ENCODE data around the gene SPEM3.

Gene SPEM3

GRCh38 chr17:7417056-7417655, 11.5 kb upstream of the SPEM3 start:
- TF ChIP-seq, protein P1, sequence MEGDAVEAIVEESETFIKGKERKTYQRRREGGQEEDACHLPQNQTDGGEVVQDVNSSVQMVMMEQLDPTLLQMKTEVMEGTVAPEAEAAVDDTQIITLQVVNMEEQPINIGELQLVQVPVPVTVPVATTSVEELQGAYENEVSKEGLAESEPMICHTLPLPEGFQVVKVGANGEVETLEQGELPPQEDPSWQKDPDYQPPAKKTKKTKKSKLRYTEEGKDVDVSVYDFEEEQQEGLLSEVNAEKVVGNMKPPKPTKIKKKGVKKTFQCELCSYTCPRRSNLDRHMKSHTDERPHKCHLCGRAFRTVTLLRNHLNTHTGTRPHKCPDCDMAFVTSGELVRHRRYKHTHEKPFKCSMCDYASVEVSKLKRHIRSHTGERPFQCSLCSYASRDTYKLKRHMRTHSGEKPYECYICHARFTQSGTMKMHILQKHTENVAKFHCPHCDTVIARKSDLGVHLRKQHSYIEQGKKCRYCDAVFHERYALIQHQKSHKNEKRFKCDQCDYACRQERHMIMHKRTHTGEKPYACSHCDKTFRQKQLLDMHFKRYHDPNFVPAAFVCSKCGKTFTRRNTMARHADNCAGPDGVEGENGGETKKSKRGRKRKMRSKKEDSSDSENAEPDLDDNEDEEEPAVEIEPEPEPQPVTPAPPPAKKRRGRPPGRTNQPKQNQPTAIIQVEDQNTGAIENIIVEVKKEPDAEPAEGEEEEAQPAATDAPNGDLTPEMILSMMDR (conservative IDR thresholded peaks at IDR 0.05), result no peak
- TF ChIP-seq ZFX (IDR thresholded peaks at IDR 0.05), result no peak
- no peak overlapping the region for H3K27ac ChIP-seq

DNA sequence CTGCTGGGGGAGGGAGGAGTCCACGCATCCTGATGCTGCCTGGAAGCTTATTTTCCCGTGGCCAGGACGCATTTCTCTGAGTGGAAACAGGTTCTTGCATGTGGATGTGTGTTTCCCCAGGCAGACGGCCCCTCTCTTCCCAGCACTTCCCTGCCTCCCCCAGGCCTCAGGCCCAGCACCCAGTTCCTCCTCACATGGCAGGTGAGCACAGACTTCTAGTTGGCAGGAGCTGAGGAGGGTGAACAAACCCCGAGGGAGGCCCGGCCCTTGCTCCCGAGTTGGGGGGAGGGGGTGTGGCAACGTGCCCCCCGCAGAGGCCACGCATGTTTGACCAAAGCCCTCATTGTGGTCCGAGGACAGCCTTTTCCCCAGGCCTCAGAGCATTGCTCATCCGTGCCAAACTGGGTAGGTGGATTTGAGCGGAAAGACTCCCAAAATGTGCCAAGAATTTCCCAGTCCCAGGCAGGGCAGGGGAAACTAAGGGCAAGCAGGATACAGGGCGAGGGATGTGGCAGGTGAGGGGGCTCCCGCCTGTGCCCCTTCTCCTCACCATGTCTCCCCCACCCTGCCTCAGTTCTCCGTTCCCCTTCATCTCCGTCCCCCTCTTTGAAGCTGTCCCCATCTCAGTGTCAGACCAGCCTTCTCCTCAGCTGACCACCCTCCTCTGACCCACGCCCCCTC, 10.0 kb upstream of the SPEM3 start:
- no peak overlapping the region for H3K27ac ChIP-seq
- TF ChIP-seq, protein P1 (conservative IDR thresholded peaks at IDR 0.05), result no peak
- TF ChIP-seq ZFX (IDR thresholded peaks at IDR 0.05), result no peak

- no peak within 1 kb of the TSS for H3K27ac ChIP-seq
- TF ChIP-seq, protein P1 (conservative IDR thresholded peaks at IDR 0.05), result no peak
- no peak for TF ChIP-seq ZFX (IDR thresholded peaks at IDR 0.05)
Measured at GRCh38 chr17:7419819-7420610, 8.6 kb upstream of the SPEM3 start, which contains the start of gene SPEM1. Gene SPEM1 (plus strand): TSS chr17:7420324. CDS start chr17:7420385, 61 bp downstream.

DNA sequence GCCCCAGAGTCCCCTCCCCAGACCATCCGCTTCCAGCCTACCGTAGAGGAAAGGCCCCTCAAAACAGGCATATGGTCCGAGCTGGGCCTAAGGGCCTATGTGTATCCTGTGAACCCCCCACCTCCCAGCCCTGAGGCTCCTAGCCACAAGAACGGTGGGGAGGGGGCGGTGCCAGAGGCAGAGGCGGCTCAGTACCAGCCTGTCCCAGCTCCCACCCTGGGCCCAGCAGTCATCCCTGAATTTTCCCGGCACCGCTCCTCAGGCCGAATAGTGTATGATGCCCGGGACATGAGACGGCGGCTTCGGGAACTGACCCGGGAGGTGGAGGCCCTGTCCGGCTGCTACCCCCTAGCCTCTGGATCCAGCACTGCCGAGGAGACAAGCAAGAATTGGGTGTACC, 7.5 kb upstream of the SPEM3 start:
- TF ChIP-seq ZFX (IDR thresholded peaks at IDR 0.05), result no peak
- TF ChIP-seq, protein P1 (conservative IDR thresholded peaks at IDR 0.05), result no peak
- no peak overlapping the region for H3K27ac ChIP-seq

GRCh38 chr17:7423679-7424078, 5.0 kb upstream of the SPEM3 start:
- TF ChIP-seq ZFX (IDR thresholded peaks at IDR 0.05), result no peak
- TF ChIP-seq, protein P1 (conservative IDR thresholded peaks at IDR 0.05), result no peak
- H3K27ac ChIP-seq, result no peak overlapping the region

GRCh38 chr17:7425316-7425715, 3.3 kb upstream of the SPEM3 start, which contains the start of gene SPEM2:
Gene SPEM2 (plus strand): TSS chr17:7425616. CDS start chr17:7425689, 73 bp downstream.
- no peak within 1 kb of the TSS for H3K27ac ChIP-seq
- no peak for TF ChIP-seq ZFX (IDR thresholded peaks at IDR 0.05)
- TF ChIP-seq, protein P1 (conservative IDR thresholded peaks at IDR 0.05), result no peak

DNA sequence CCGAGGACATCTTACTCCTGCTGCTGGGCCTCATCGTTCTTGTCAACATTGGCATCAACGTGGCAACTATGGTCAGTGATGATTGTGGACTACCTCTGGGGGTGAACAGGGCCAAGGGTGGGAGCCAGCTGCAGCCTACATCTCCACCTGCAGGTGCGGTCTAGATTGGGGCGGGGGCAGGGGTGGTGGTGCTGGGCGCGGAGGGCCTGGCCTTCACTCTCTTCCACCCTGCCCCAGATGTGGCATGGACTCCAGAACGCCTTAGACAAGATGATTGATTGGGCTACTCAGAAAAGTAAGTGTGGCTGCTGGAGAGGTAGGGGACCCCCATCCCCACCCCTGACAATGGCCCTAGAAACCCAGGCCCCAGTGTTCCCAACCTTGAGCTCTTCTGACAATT, 2.9 kb upstream of the SPEM3 start:
- TF ChIP-seq, protein P1 (conservative IDR thresholded peaks at IDR 0.05), result no peak
- no peak for TF ChIP-seq ZFX (IDR thresholded peaks at IDR 0.05)
- no peak overlapping the region for H3K27ac ChIP-seq

All from C4-2B (cell line).